Muscle layer of colon (tissue), 2 donors: ENCODE results near the gene SNX18.
"Not testable (repeated sequence)": the region's sequence is repeated elsewhere in the genome, so short reads cannot be mapped to it uniquely, and the experiment has no call there.

Experiments used
- H3K27ac ChIP-seq: one replicate; pipeline ENCODE4 v1.7.0; 2013; ENCODE audit warnings: low read depth, mild to moderate bottlenecking, low read length, moderate library complexity
- H3K27me3 ChIP-seq, 2 donors: one replicate each; pipeline ENCODE4 v1.7.0; 2013; ENCODE audit warnings: low read length in 2 of 2, mild to moderate bottlenecking in 2 of 2; ENCODE audit not compliant: insufficient read depth in 2 of 2, control insufficient read depth in 1 of 2
- H3K36me3 ChIP-seq: one replicate; pipeline ENCODE4 v1.7.0; 2013; ENCODE audit warnings: mild to moderate bottlenecking, low read length; ENCODE audit not compliant: insufficient read depth
- H3K4me1 ChIP-seq: one replicate; pipeline ENCODE4 v1.7.0; 2013; ENCODE audit warnings: mild to moderate bottlenecking, low read length; ENCODE audit not compliant: insufficient read depth
- H3K4me3 ChIP-seq, 2 donors: one replicate each; pipeline ENCODE4 v1.7.0; 2013; ENCODE audit warnings: low read length in 2 of 2, low read depth in 1 of 2, mild to moderate bottlenecking in 1 of 2, moderate library complexity in 1 of 2
- H3K9ac ChIP-seq: one replicate; pipeline ENCODE4 v1.7.0; 2013; ENCODE audit warnings: low read length
- H3K9me3 ChIP-seq: one replicate; pipeline ENCODE4 v1.7.0; 2013; ENCODE audit warnings: mild to moderate bottlenecking, low read length
- donor health status: abdominal sarcoma.
- donor health status: Adenocarcinoma of cecum.

The SNX18 gene

GRCh38 chr5:54517512-54518145 is at the start of gene SNX18:
SNX18 (plus strand) TSS chr5:54517759; CDS start chr5:54517953, 194 bp downstream.
- Histone ChIP-seq H3K36me3 (no peaks in the 10 kb centered on the region), H3K4me1 (peaks cover 26% of the 10 kb centered on the region), H3K27me3 (no peaks in the 10 kb centered on the region), H3K27ac (peak within 1 kb of the TSS; percentile 86), H3K4me3 (peak within 1 kb of the TSS; percentile 86 to 90), H3K9me3 (no peaks in the 10 kb centered on the region), H3K9ac (no peak within 1 kb of the TSS)

- Histone ChIP-seq H3K36me3 (no peaks in the 10 kb centered on the region), H3K9me3 (no peaks in the 10 kb centered on the region), H3K27me3 (no peaks in the 10 kb centered on the region), H3K9ac (no peak overlapping the region), H3K4me1 (no peaks in the 10 kb centered on the region), H3K4me3 (peak overlapping the region in 1 of 2 donors; percentile 3), H3K27ac (no peak overlapping the region)
Observed at GRCh38 chr5:54469622-54470021, 47.9 kb upstream of the SNX18 start.

- H3K27ac ChIP-seq, result no peak overlapping the region
Observed at GRCh38 chr5:54470128-54470527, 47.4 kb upstream of the SNX18 start.

GRCh38 chr5:54470677-54471076 is 46.9 kb upstream of the SNX18 start:
- Histone ChIP-seq H3K9me3 (no peaks in the 10 kb centered on the region), H3K27ac (no peak overlapping the region), H3K4me3 (no peak overlapping the region), H3K9ac (no peak overlapping the region), H3K27me3 (no peaks in the 10 kb centered on the region), H3K4me1 (no peaks in the 10 kb centered on the region), H3K36me3 (no peaks in the 10 kb centered on the region)

More at GRCh38 chr5:54470128-54470527, 47.4 kb upstream of the SNX18 start:
- Histone ChIP-seq H3K36me3 (no peaks in the 10 kb centered on the region), H3K4me3 (peak overlapping the region in 1 of 2 donors; percentile 3), H3K9me3 (no peaks in the 10 kb centered on the region), H3K9ac (no peak overlapping the region), H3K27me3 (no peaks in the 10 kb centered on the region), H3K4me1 (no peaks in the 10 kb centered on the region)

- no peaks in the 10 kb centered on the region for H3K27me3 ChIP-seq
- no peak overlapping the region for H3K27ac ChIP-seq
- no peak overlapping the region for H3K9ac ChIP-seq
- H3K9me3 ChIP-seq, result no peaks in the 10 kb centered on the region
- H3K4me3 ChIP-seq, result no peak overlapping the region
- no peaks in the 10 kb centered on the region for H3K36me3 ChIP-seq
- no peaks in the 10 kb centered on the region for H3K4me1 ChIP-seq
Observed at GRCh38 chr5:54471398-54471797, 46.2 kb upstream of the SNX18 start.

- Histone ChIP-seq H3K9ac (no peak overlapping the region), H3K27me3 (no peaks in the 10 kb centered on the region), H3K9me3 (no peaks in the 10 kb centered on the region)
Observed at GRCh38 chr5:54476682-54477081, 40.9 kb upstream of the SNX18 start.

GRCh38 chr5:54477941-54478478 is 39.5 kb upstream of the SNX18 start:
- H3K9me3 ChIP-seq, result no peaks in the 10 kb centered on the region
- no peaks in the 10 kb centered on the region for H3K27me3 ChIP-seq
- no peaks in the 10 kb centered on the region for H3K36me3 ChIP-seq
- H3K9ac ChIP-seq, result no peak overlapping the region
- H3K4me3 ChIP-seq, result no peak overlapping the region
- H3K4me1 ChIP-seq, result no peaks in the 10 kb centered on the region
- no peak overlapping the region for H3K27ac ChIP-seq

More at GRCh38 chr5:54476682-54477081, 40.9 kb upstream of the SNX18 start:
- H3K36me3 ChIP-seq, result no peaks in the 10 kb centered on the region
- no peak overlapping the region for H3K4me3 ChIP-seq
- no peaks in the 10 kb centered on the region for H3K4me1 ChIP-seq
- H3K27ac ChIP-seq, result no peak overlapping the region

GRCh38 chr5:54480296-54480695 is 37.3 kb upstream of the SNX18 start:
- Histone ChIP-seq H3K36me3 (no peaks in the 10 kb centered on the region), H3K9ac (no peak overlapping the region), H3K27ac (no peak overlapping the region), H3K4me3 (no peak overlapping the region), H3K27me3 (no peaks in the 10 kb centered on the region), H3K9me3 (no peaks in the 10 kb centered on the region), H3K4me1 (no peaks in the 10 kb centered on the region)

GRCh38 chr5:54484219-54484894 is 33.2 kb upstream of the SNX18 start:
- H3K27me3 ChIP-seq, result no peaks in the 10 kb centered on the region
- no peak overlapping the region for H3K27ac ChIP-seq
- no peaks in the 10 kb centered on the region for H3K4me1 ChIP-seq
- H3K4me3 ChIP-seq, result no peak overlapping the region
- no peaks in the 10 kb centered on the region for H3K9me3 ChIP-seq
- no peak overlapping the region for H3K9ac ChIP-seq
- H3K36me3 ChIP-seq, result no peaks in the 10 kb centered on the region

GRCh38 chr5:54485659-54486058 is 31.9 kb upstream of the SNX18 start:
- not testable (repeated sequence) for H3K4me1 ChIP-seq, H3K27ac ChIP-seq, H3K36me3 ChIP-seq, H3K4me3 ChIP-seq, H3K9me3 ChIP-seq, H3K9ac ChIP-seq, H3K27me3 ChIP-seq

- H3K27ac ChIP-seq, H3K9ac ChIP-seq, H3K27me3 ChIP-seq, H3K4me1 ChIP-seq, H3K9me3 ChIP-seq, H3K4me3 ChIP-seq, H3K36me3 ChIP-seq: not testable (repeated sequence)
Observed at GRCh38 chr5:54489648-54489979, 27.9 kb upstream of the SNX18 start.

- Histone ChIP-seq H3K36me3 (no peaks in the 10 kb centered on the region), H3K27ac (no peak overlapping the region), H3K4me3 (no peak overlapping the region), H3K9ac (no peak overlapping the region), H3K4me1 (no peaks in the 10 kb centered on the region), H3K27me3 (no peaks in the 10 kb centered on the region), H3K9me3 (no peaks in the 10 kb centered on the region)
Observed at GRCh38 chr5:54491326-54491725, 26.2 kb upstream of the SNX18 start.
